ENCODE measurements around the gene CHRDL2. TPM values are rescaled to one million over a fixed set of nuclear protein-coding genes. Genes with fewer than 3 reads are reported as not detected.
"Not testable (repeated sequence)": the region's sequence is repeated elsewhere in the genome, so short reads cannot be mapped to it uniquely, and the experiment has no call there.

CHRDL2 gene
- total RNA-seq, 1 experiment from 2014 or later = 0.37 TPM

DNA sequence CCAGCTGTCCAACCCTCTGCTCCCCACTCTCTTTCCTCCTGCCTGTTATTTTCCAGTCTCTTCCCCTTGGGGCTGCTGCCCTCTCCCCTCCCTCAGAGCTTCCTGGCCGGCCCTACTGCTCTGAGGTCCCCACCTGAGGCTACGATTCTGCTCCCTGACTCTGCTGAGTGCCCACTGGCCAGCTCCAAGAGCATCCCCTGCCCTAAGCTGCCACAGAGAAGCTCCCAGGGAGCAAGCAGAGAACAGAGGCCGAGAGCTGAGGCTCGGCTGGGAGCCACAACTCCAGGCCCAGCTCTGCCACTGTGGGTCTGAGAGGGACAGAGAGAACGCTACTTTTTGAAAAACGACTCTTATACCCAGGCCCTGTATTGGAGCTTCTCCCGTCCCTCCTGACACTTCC is 61.1 kb downstream of the CHRDL2 start:
- no peak for DNase-seq (ENCODE audit: low spot score)
- no peak overlapping the region for H3K4me3 Mint-ChIP-seq

GRCh38 chr11:74669211-74670160 is 61.7 kb downstream of the CHRDL2 start:
- ATAC-seq (no peak), DNase-seq (ENCODE audit: low spot score) (no peak)
- Mint-ChIP-seq H3K4me1 (no peaks in the 10 kb centered on the region), H3K27ac (no peak overlapping the region), H3K36me3 (peaks cover under 1% of the 10 kb centered on the region), H3K4me3 (no peak overlapping the region), H3K27me3 (ENCODE audit: low read depth) (no peaks in the 10 kb centered on the region), H3K9me3 (peaks cover 1% of the 10 kb centered on the region)
- ChIA-PET CTCF (interaction anchor here (1.0 to 6.1 kb wide), 4 partner anchors 14 to 70 kb away, joined by 3 to 32 read pairs (median 4); no protein-coding TSS in a partner anchor), POLR2A (no interaction called here)
- TF ChIP-seq FOXJ3 (CRISPR knock-in tag; IDR thresholded peaks at IDR 0.05; ENCODE audit: borderline replicate concordance) (no peak), NFATC4 (CRISPR knock-in tag; IDR thresholded peaks at IDR 0.05) (no peak), CTCF (IDR thresholded peaks at IDR 0.05) (no peak), SOX15 (CRISPR knock-in tag; IDR thresholded peaks at IDR 0.05) (no peak), ZNF396 (CRISPR knock-in tag; IDR thresholded peaks at IDR 0.05; ENCODE audit: borderline replicate concordance) (no peak), ETV6 (CRISPR knock-in tag; IDR thresholded peaks at IDR 0.05) (no peak)

More for the DNA sequence above, 61.1 kb downstream of the CHRDL2 start:
- POLR2A ChIA-PET = interaction anchor here (0.6 kb wide), 1 partner anchor 250 kb away, joined by 3 read pairs; no protein-coding TSS in a partner anchor
- no peak overlapping the region for H3K27ac Mint-ChIP-seq
- CTCF ChIA-PET = interaction anchor here (1.0 to 6.1 kb wide), 4 partner anchors 14 to 69 kb away, joined by 3 to 32 read pairs (median 4); no protein-coding TSS in a partner anchor
- H3K9me3 Mint-ChIP-seq = peaks cover 5% of the 10 kb centered on the region
- no peaks in the 10 kb centered on the region for H3K27me3 Mint-ChIP-seq (ENCODE audit: low read depth)
- no peak for ATAC-seq
- H3K4me1 Mint-ChIP-seq = no peaks in the 10 kb centered on the region
- TF ChIP-seq GTF2I (CRISPR knock-in tag; conservative IDR thresholded peaks at IDR 0.05) (no peak), ZNF263 (CRISPR knock-in tag; IDR thresholded peaks at IDR 0.05; ENCODE audit: low read depth) (no peak), TEAD4 (CRISPR knock-in tag; IDR thresholded peaks at IDR 0.05) (no peak), HMGA2 (CRISPR knock-in tag; IDR thresholded peaks at IDR 0.05) (no peak), ATF1 (CRISPR knock-in tag; IDR thresholded peaks at IDR 0.05) (no peak)
- peaks cover 4% of the 10 kb centered on the region for H3K36me3 Mint-ChIP-seq

DNA sequence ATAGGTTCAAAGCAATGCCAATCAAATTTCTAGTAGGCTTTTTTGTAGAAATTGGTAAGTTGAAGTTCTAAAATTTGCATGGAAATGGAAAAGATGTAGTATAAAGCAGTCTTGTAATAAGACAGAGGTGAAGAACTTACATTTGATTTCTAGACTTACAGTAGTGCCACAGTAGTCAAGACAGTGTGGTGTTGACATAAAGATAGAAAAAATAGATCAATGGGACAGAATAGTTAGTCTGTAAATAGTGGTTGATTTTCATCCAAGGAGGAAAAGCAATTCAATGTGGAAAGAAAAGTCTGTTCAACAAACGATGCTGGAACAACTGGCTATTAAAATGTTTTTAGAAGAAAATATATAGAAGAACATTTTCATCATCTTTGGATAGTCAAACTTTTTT is 67.9 kb downstream of the CHRDL2 start:
- Mint-ChIP-seq H3K27me3 (ENCODE audit: low read depth) (no peaks in the 10 kb centered on the region), H3K4me1 (peaks cover 17% of the 10 kb centered on the region), H3K9me3 (peaks cover 28% of the 10 kb centered on the region), H3K36me3 (peaks cover 23% of the 10 kb centered on the region), H3K27ac (no peak overlapping the region), H3K4me3 (no peak overlapping the region)
- no peak for TF ChIP-seq TEAD1 (CRISPR knock-in tag; IDR thresholded peaks at IDR 0.05)
- DNase-seq (ENCODE audit: low spot score) = no peak
- ChIA-PET POLR2A (no interaction called here), CTCF (interaction anchor here (1.8 kb wide), 1 partner anchor 39 kb away, joined by 6 read pairs; no protein-coding TSS in a partner anchor)
- no peak for ATAC-seq

DNA sequence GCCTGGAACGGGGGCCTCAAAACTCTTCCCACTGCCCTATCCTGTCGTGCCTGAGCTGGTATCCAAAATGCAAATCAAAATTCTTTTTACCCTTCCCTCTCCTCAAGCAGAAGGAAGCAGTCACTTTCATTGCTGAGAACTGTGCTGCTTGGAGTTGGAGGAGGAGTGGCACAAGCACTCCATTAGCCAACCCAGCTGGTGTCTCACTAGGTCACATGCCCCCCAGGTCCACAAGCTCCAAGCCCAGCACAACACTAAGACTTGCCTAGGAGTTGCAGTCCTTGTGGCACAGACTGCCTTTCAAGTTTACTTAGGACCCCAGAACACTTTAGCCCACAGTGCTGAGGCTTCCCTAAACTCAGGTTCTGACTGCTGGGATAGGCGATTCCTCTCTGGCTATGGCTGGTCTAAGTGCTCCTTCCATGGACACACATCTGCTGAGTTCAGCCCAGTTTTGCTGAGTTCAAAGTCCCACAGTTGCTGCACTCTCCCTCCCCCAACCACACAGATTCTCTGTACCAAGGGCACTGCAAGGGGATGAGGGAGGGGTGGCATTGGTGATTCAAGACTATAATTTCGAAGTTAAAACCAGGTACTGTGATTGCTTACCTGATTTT is 68.6 kb downstream of the CHRDL2 start:
- Mint-ChIP-seq H3K27ac (peak overlapping the region; percentile 84), H3K4me3 (no peak overlapping the region), H3K9me3 (peaks cover 33% of the 10 kb centered on the region), H3K36me3 (peaks cover 29% of the 10 kb centered on the region), H3K4me1 (peaks cover 17% of the 10 kb centered on the region), H3K27me3 (ENCODE audit: low read depth) (no peaks in the 10 kb centered on the region)
- DNase-seq (ENCODE audit: low spot score) (no peak), ATAC-seq (peak; percentile 53)
- ChIA-PET POLR2A (no interaction called here), CTCF (no interaction called here)
- TF ChIP-seq, protein P1, sequence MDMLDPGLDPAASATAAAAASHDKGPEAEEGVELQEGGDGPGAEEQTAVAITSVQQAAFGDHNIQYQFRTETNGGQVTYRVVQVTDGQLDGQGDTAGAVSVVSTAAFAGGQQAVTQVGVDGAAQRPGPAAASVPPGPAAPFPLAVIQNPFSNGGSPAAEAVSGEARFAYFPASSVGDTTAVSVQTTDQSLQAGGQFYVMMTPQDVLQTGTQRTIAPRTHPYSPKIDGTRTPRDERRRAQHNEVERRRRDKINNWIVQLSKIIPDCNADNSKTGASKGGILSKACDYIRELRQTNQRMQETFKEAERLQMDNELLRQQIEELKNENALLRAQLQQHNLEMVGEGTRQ (CRISPR knock-in tag; IDR thresholded peaks at IDR 0.05) = peak; percentile 55
- TF ChIP-seq, protein P2, sequence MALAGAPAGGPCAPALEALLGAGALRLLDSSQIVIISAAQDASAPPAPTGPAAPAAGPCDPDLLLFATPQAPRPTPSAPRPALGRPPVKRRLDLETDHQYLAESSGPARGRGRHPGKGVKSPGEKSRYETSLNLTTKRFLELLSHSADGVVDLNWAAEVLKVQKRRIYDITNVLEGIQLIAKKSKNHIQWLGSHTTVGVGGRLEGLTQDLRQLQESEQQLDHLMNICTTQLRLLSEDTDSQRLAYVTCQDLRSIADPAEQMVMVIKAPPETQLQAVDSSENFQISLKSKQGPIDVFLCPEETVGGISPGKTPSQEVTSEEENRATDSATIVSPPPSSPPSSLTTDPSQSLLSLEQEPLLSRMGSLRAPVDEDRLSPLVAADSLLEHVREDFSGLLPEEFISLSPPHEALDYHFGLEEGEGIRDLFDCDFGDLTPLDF (CRISPR knock-in tag; IDR thresholded peaks at IDR 0.05) = no peak

DNA sequence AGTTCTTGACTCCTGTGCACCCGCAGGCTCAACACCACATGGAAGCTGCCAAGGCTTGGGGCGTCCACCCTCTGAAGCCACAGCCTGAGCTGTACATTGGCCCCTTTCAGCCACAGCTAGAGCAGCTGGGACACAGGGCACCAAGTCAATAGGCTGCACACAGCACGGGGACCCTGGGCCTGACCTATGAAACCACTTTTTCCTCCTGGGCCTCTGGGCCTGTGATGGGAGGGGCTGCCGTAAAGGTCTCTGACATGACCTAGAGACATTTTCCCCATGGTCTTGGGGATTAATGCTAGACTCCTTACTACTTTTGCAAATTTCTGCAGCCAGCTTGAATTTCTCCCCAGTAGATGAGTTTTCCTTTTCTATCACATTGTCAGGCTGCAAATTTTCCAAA is 72.1 kb downstream of the CHRDL2 start:
- H3K4me1 Mint-ChIP-seq = peaks cover 17% of the 10 kb centered on the region
- peaks cover 32% of the 10 kb centered on the region for H3K36me3 Mint-ChIP-seq
- POLR2A ChIA-PET = not testable (repeated sequence)

More for the DNA sequence above, 72.1 kb downstream of the CHRDL2 start:
- H3K27me3 Mint-ChIP-seq (ENCODE audit: low read depth); CTCF ChIA-PET; H3K27ac Mint-ChIP-seq; DNase-seq (ENCODE audit: low spot score); ATAC-seq; H3K4me3 Mint-ChIP-seq: not testable (repeated sequence)
- peaks cover 38% of the 10 kb centered on the region for H3K9me3 Mint-ChIP-seq

All from WTC11 (cell line).